ENCODE measurements around the gene CLCNKA. TPM values are rescaled to one million over a fixed set of nuclear protein-coding genes. Genes with fewer than 3 reads are reported as not detected.
A peak's percentile ranks its signal among the peaks of the same experiment; 100 is the strongest.

The CLCNKA gene
- total RNA-seq, 1 experiment from 2014 or later: not detected

GRCh38 chr1:16078925-16079656 lies 57.3 kb downstream of the CLCNKA start:
- in situ Hi-C loops (cut with HindIII; ENCODE audit: low pct_unique_long_range_greater_than_20kb, low sequenced_read_pairs): no loop called here
- DNase-seq (ENCODE audit: low read depth, low spot score): peak; percentile 80

GRCh38 chr1:16080422-16081150 lies 58.8 kb downstream of the CLCNKA start:
- no peak for DNase-seq (ENCODE audit: low read depth, low spot score)
- in situ Hi-C loops (cut with HindIII; ENCODE audit: low pct_unique_long_range_greater_than_20kb, low sequenced_read_pairs): no loop called here

GRCh38 chr1:16081636-16082035 lies 59.8 kb downstream of the CLCNKA start:
- DNase-seq (ENCODE audit: low read depth, low spot score): no peak
- in situ Hi-C loops (cut with HindIII; ENCODE audit: low pct_unique_long_range_greater_than_20kb, low sequenced_read_pairs): no loop called here

- in situ Hi-C loops (cut with HindIII; ENCODE audit: low pct_unique_long_range_greater_than_20kb, low sequenced_read_pairs): no loop called here
- peak; percentile 66 for DNase-seq (ENCODE audit: low read depth, low spot score)
Measured at GRCh38 chr1:16082283-16083038, 60.6 kb downstream of the CLCNKA start.

- DNase-seq (ENCODE audit: low read depth, low spot score): no peak
- in situ Hi-C loops (cut with HindIII; ENCODE audit: low pct_unique_long_range_greater_than_20kb, low sequenced_read_pairs): no loop called here
Measured at GRCh38 chr1:16083486-16083885, 61.6 kb downstream of the CLCNKA start.

Small RNA genes lying within 50 kb of the gene (small RNA-seq; reads per million reads assigned to genes)
- gene AL355994.1 (0 reads per million in 2 experiments), gene AL355994.5 (0 reads per million in 2 experiments)

Other genes starting within 250 kb of the CLCNKA start
- gene UQCRHL, start 214.4 kb upstream of the CLCNKA start, total RNA-seq (2014; rRNA removed; shearing (Covaris generic)): 8.3 and 9.2 TPM in 2 replicates
- gene SPEN, start 174.3 kb upstream of the CLCNKA start, total RNA-seq (2014; rRNA removed; shearing (Covaris generic)): 10.1 and 11.5 TPM in 2 replicates
- gene ZBTB17, start 45.9 kb upstream of the CLCNKA start, total RNA-seq (2014; rRNA removed; shearing (Covaris generic)): 30.6 and 35.5 TPM in 2 replicates
- gene SRARP, start 17.8 kb upstream of the CLCNKA start, total RNA-seq (2014; rRNA removed; shearing (Covaris generic)): not detected in 2 replicates
- gene HSPB7, start 4.0 kb upstream of the CLCNKA start, total RNA-seq (2014; rRNA removed; shearing (Covaris generic)): 0.66 TPM in 1 of 2 replicates, not detected in the other
- 0.05 TPM in 1 of 2 replicates, not detected in the other for gene CLCNKB, start 21.7 kb downstream of the CLCNKA start, total RNA-seq (2014; rRNA removed; shearing (Covaris generic))
- gene FAM131C, start 51.6 kb downstream of the CLCNKA start, total RNA-seq (2014; rRNA removed; shearing (Covaris generic)): 0.26 and 0.51 TPM in 2 replicates
- gene EPHA2, start 134.0 kb downstream of the CLCNKA start, total RNA-seq (2014; rRNA removed; shearing (Covaris generic)): 2.5 and 5.0 TPM in 2 replicates
- 1.6 and 2.6 TPM in 2 replicates for gene ARHGEF19, start 190.6 kb downstream of the CLCNKA start, total RNA-seq (2014; rRNA removed; shearing (Covaris generic))
- 4.9 and 7.1 TPM in 2 replicates for gene CPLANE2, start 215.1 kb downstream of the CLCNKA start, total RNA-seq (2014; rRNA removed; shearing (Covaris generic))

Measured in SK-MEL-5 (cell line).